Osteocyte (in vitro differentiated cells): ENCODE data around the gene SPTLC3. TPM values are rescaled to one million over a fixed set of nuclear protein-coding genes. Genes with fewer than 3 reads are reported as not detected.

ENCODE experiments used
- DNase-seq: peaks from one replicate; pipeline ENCODE4 v3.0.0; 2021; ENCODE audit warnings: mixed read lengths; ENCODE audit not compliant: unreplicated experiment; ENCODE audit errors: extremely low spot score
- H3K27ac Mint-ChIP-seq: one replicate; pipeline ENCODE4 v1.8.0; 2021; ENCODE audit warnings: mild to moderate bottlenecking, mixed read lengths; ENCODE audit not compliant: unreplicated experiment
- H3K27me3 Mint-ChIP-seq: one replicate; pipeline ENCODE4 v1.8.0; 2021; ENCODE audit warnings: mixed read lengths; ENCODE audit not compliant: unreplicated experiment
- H3K36me3 Mint-ChIP-seq: one replicate; pipeline ENCODE4 v1.8.0; 2021; ENCODE audit warnings: mixed read lengths; ENCODE audit not compliant: unreplicated experiment
- H3K4me1 Mint-ChIP-seq: one replicate; pipeline ENCODE4 v1.8.0; 2021; ENCODE audit warnings: mixed read lengths; ENCODE audit not compliant: unreplicated experiment
- H3K4me3 Mint-ChIP-seq: one replicate; pipeline ENCODE4 v1.8.0; 2021; ENCODE audit warnings: mild to moderate bottlenecking, moderate library complexity, mixed read lengths; ENCODE audit not compliant: unreplicated experiment
- H3K9me3 Mint-ChIP-seq: one replicate; pipeline ENCODE4 v1.8.0; 2021; ENCODE audit warnings: mixed read lengths; ENCODE audit not compliant: unreplicated experiment
- total RNA-seq: library from RNA; stranded (reverse); gene quantifications from 2 replicates; pipeline ENCODE4 v1.2.1, GENCODE V29; 2021
- TF ChIP-seq, protein P1 (sequence below): fragments of 200-600 bp; sonication (generic); IDR thresholded peaks from 2 replicates; pipeline ENCODE4 v1.5.0; 2021; ENCODE audit warnings: antibody characterized with exemption, mild to moderate bottlenecking, moderate library complexity

SPTLC3 gene
- total RNA-seq, 1 donor from 2014 or later: 5.0 TPM

DNA sequence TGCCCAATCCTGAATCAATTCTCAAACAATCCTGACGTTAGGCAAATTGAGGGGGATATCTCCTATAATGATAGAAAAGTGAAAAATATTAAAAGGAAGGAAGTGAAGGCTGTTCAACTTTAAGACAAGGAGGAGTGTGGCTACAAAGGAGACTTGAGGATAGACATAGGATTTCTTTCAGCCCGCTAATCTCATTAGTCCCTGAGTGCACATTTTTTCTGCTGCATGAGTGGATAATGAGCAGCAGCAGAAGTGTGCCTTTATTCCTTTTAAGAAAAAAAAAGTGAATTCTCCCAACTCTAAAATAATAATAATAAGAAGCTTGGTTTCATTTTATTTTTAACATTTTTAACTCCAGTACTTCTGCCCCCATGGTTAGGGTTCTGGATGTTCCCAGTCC, 102.0 kb downstream of the SPTLC3 start:
- no peaks in the 10 kb centered on the region for H3K36me3 Mint-ChIP-seq

DNA sequence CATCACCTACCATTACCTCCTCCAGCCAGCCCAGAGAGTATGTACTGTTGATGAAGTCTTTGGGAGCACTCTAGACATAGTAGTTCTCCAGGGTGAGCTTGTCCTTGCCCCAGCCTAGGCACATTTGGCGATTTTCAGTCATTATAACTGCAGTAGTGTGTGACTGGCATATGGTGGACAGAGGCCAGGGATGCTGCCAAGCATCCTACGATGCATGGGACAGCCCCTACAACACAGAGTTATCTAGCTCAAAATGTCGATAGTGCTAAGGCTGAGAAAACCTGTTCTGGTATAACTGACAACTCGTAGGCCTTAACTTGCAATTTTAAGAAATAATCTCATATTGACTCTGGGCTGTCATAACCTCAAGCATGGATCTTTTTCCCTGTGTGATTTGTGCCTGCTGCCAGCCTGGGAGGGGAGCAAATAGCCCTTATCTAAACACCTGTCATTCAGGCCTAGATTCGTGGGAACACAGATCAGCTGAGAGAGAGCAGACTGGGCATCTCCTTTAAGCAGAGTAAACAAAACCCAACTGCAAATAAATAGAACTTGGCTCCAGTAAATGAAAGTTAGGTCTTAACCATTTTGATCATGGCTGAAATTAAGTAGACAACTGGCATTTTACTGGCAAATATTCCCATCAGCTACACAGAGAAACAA, 102.6 kb downstream of the SPTLC3 start:
- Mint-ChIP-seq H3K36me3 (no peaks in the 10 kb centered on the region), H3K27ac (no peak overlapping the region), H3K27me3 (peaks cover 5% of the 10 kb centered on the region), H3K4me1 (no peaks in the 10 kb centered on the region), H3K9me3 (no peaks in the 10 kb centered on the region), H3K4me3 (no peak overlapping the region)
- TF ChIP-seq, protein P1, sequence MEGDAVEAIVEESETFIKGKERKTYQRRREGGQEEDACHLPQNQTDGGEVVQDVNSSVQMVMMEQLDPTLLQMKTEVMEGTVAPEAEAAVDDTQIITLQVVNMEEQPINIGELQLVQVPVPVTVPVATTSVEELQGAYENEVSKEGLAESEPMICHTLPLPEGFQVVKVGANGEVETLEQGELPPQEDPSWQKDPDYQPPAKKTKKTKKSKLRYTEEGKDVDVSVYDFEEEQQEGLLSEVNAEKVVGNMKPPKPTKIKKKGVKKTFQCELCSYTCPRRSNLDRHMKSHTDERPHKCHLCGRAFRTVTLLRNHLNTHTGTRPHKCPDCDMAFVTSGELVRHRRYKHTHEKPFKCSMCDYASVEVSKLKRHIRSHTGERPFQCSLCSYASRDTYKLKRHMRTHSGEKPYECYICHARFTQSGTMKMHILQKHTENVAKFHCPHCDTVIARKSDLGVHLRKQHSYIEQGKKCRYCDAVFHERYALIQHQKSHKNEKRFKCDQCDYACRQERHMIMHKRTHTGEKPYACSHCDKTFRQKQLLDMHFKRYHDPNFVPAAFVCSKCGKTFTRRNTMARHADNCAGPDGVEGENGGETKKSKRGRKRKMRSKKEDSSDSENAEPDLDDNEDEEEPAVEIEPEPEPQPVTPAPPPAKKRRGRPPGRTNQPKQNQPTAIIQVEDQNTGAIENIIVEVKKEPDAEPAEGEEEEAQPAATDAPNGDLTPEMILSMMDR: no peak
- no peak for DNase-seq

More for the DNA sequence above, 102.0 kb downstream of the SPTLC3 start:
- no peak overlapping the region for H3K4me3 Mint-ChIP-seq
- DNase-seq: no peak
- no peaks in the 10 kb centered on the region for H3K9me3 Mint-ChIP-seq
- peaks cover 3% of the 10 kb centered on the region for H3K27me3 Mint-ChIP-seq
- H3K27ac Mint-ChIP-seq: no peak overlapping the region
- TF ChIP-seq, protein P1: no peak
- H3K4me1 Mint-ChIP-seq: peaks cover 4% of the 10 kb centered on the region

DNA sequence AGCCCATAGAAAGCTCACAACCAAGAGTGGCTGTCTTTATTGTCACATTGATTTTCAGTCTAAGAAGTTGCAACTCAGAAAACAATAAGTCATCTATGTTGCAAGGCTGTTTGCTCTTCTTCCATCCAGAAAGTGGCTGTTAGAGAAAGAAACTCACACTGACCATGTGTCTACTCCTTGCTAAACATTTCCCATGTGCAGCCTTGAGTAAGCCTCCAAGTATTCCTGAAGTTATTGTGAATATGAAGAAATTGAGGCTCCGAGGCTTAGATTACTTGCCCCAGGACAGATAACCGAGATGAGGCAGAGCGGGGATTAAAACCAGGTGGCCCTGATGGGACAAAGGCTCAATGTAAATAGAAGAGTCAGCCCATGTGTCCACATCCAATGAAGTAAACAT, 105.0 kb downstream of the SPTLC3 start:
- Mint-ChIP-seq H3K4me3 (no peak overlapping the region), H3K4me1 (no peaks in the 10 kb centered on the region), H3K36me3 (no peaks in the 10 kb centered on the region), H3K27ac (no peak overlapping the region), H3K9me3 (no peaks in the 10 kb centered on the region), H3K27me3 (peaks cover 5% of the 10 kb centered on the region)
- TF ChIP-seq, protein P1: no peak
- DNase-seq: no peak

DNA sequence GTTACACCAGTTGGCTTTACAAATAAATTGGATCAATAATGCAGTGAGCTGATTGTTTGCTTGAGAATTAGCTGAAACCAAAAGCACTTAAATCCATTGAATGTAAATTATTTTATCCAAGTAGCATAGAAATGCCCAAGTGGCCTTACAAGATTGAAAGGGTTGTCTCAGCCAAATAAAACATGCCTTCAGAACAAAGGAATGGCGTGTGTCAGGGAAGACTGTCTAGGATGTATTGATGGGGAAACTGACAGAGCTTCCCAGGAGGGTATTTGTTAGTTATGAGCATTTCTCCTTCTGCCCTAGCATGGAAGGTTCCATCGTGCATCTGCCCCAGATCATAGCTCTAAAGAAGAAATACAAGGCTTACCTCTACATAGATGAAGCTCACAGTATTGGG, 108.4 kb downstream of the SPTLC3 start:
- no peaks in the 10 kb centered on the region for H3K9me3 Mint-ChIP-seq
- no peaks in the 10 kb centered on the region for H3K4me1 Mint-ChIP-seq
- peaks cover 5% of the 10 kb centered on the region for H3K27me3 Mint-ChIP-seq
- H3K27ac Mint-ChIP-seq: no peak overlapping the region
- no peaks in the 10 kb centered on the region for H3K36me3 Mint-ChIP-seq
- TF ChIP-seq, protein P1: no peak
- no peak overlapping the region for H3K4me3 Mint-ChIP-seq
- no peak for DNase-seq

DNA sequence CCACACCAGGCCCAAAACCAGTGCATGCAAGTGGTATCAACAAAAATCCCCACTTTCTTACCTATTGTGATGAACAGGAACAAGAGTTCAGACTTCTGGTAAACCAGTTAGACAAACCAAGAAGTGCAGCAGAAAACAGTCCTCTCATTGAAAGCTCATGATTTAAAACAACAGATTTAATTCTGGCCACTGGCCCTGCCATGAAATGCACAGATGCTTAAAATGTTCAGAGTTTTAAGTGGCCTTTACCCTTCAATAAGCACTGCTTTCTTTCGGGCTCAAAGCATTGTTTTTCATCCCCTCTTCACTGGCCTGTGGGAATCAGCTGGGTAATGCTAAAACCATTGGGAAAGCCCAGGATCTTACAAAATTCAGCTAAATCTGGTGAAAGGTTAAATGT, 109.9 kb downstream of the SPTLC3 start:
- Mint-ChIP-seq H3K4me3 (no peak overlapping the region), H3K27ac (no peak overlapping the region), H3K36me3 (no peaks in the 10 kb centered on the region), H3K4me1 (no peaks in the 10 kb centered on the region), H3K27me3 (peaks cover 5% of the 10 kb centered on the region), H3K9me3 (no peaks in the 10 kb centered on the region)
- no peak for DNase-seq
- TF ChIP-seq, protein P1: no peak
